ENCODE measurements around the gene LGMN.
A peak's percentile ranks its signal among the peaks of the same experiment; 100 is the strongest.

LGMN gene

DNA sequence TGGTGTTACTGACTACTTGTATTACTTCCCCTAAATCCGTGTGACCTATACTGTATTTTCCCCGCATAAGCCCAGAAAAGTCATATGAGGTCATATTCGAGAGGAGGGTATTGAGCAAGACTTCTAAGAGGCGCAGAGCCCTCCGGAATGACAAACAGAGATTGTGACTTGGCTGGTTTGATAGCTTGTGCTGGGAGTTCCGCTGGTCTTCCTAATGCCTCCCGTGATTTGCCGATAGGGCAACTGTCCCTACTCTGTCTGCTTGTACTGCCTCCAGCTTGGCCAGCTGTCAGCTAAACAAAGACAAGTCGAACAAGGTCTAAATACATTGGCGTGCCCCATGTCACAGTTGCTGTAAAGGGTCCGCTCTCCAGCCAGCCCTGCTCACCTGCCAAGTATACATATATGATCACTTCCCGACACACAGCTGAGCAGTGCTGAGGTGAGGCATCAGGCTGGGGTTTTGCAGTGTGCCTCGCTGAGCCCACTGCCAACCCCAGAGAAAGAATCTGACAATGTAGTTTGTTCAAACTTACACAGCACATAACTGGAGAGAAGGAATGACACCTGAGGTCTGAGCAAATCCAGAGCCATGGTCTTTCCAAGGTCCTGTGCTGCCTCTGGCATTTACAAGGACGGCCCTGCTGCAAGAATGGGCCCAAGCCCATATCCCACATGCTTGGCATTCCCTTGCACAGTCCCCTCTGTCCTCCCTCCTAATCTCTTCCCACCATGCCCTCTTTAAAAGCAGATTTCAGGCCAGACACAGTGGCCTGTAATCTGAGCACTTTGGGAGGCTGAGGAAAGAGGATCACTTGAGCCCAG, 23.7 kb downstream of the LGMN start:
- DNase-seq: no peak

DNA sequence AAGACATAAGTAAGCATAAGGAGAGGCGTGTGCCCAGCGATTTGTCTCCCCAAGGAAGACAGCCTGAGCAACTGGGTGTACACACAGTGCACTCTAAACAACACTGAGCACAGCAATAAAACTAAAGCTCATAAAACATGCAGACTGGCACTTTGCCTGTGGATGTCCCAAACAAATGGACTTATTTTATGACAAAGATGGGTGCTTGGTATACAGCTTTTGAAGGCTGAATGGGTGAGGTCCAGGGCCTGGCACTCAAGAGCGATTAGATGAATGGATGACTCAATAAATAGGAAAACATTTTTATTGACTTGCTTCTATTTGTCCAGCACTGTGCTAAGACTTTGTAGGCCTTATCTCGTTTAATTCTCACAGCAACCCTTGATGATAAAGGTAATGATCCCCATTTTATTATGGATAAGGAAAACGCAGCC, 28.5 kb downstream of the LGMN start:
- DNase-seq: no peak

DNA sequence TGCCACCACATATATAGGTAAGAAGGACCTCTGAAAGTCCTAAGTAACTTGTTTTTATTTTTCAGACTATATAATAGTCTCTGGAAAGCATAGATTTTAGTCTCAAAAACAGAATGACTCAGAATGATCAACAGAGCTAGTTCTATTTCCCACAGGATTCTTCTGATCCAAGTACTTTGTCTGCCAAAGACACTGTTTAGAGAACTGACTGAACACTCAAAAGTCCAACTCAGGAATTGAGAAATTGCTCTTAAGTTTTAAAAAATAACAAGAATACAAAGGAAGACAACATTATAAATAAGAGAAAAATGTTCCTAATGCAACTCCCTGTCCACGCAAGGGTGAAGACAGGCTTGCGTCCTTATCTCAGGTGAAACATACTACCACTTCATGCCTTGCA, 29.0 kb downstream of the LGMN start:
- DNase-seq: no peak

DNA sequence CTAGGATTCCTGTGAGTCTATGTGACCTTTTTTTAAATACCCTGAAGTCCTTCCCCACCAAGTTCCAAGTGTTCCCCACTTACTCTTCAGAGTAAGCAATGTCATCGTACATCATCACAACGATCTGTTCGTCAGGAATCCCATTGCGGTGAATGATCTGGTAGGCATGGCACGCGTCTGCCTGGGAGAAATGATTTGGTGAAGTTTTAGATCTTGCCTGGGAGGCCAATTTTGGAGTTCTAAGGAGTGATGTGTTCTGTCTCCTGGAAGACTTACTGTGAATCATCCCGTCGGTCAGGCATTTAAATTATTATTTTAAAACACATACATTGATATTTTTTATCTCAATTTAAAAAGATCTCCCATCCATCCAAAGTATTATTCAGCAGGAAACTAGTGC, 29.8 kb downstream of the LGMN start:
- no peak for DNase-seq

DNA sequence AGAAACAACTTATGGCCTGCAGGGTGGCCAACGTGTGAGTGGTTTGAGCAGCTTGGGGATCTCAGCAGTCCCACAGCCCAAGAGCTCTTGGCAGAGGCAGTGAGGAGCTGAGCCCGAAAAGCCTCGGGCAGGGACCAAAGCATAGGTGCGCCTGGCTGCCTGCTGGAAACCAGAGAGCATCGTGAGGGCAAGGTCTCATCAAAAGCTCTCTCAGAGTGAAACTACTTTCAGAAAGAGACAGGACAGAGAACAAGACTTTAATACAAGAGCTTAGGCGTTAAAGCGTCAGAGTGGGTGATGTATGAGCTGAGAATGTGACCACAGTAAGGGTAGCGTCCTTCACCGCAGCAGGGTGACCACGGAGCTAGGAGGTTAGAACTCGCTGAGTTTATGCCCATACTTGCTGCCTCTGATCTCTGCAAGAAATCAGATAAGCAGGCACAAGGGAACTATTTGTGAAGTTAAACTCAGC, 30.8 kb downstream of the LGMN start:
- DNase-seq: no peak

DNA sequence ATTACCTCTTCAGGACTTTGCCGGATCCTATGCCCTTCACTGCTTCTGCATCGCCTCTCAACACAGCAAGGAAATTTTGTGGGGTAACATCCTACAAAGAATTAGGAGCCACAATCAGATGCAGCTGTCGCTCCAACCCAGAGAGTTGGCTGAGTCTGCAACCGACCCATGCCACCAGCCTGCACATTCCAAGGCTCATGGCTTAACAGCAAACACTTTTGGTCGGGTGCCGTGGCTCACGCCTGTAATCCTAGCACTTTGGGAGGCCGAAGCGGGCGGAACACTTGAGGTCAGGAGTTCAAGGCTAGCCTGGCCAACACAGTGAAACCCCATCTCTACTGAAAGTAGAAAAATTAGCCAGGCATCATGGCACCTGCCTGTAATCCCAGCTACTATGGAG, 32.3 kb downstream of the LGMN start:
- no peak for DNase-seq

DNA sequence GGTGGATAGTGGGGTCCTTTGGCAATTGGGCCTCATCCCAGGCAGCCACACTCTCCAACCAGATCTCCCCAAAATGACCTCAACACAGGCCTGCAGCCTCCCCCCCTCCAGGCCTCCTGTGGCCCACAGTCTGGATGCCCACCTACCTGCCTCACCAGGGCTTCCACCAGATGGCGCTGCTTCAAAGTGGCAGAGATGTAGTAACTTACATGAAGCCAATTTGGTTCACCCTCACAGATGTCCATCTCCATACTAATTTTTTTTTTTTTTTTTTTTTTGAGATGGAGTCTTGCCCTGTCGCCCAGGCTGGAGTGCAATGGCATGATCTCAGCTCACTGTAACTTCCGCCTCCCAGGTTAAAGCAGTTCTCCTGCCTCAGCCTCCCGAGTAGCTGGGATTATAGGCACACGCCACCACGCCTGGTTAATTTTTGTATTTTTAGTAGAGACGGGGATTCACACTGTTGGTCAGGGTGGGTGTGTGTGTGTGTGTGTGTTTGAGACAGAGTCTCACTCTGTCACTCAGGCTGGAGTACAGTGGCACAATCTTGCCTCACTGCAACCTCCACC, 33.6 kb downstream of the LGMN start:
- DNase-seq: peak; percentile 47 to 65

DNA sequence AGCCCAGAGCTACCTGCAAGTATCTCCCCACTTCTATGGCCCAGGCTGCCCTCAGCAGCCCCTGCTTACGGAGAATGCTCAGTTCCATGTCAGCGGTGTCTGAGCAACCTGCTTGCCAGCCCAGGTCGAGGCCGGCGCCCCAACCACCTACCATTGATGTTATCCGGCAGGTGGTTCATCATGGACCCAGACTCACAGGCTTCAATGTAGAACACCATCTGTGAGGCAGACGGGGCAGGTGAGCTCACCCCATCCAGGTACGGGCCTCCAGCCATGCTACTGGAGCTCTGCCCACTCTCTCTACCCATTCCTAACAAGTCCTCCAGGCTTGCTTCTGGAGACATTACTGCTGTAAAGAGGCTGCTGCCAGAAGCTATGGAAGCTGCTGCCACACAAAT, 35.8 kb downstream of the LGMN start:
- no peak for DNase-seq

DNA sequence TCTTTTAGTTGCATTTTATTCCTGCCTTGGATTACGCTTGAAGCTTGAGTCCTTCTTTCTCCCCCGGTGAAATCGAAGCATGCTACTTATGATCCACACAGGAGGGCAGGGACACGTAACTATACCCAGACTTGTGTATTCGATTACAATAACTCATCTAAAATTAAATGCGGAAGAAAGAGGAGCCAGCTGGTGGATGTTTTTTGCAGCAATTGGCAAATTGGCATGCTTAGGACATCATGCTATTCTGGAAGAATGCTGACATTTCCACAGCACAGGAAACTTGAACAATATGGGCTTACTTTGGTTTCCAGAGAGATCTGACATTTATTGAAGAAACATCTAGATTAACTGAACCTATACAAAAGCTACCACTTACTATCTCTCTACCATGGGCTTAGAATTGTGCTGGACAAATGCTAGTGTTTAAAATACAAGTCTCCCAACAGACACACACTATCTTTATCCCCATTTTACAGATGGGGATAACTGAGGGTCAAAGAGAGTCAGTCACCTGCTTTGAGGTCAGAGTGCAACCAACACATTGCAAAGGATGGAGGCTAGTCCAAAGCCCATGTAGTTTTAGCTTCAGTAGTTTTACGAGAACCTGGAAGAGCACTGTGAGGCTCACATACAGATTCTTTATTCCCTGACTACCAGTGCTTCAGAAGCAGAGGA, 36.3 kb downstream of the LGMN start:
- DNase-seq: no peak

DNA sequence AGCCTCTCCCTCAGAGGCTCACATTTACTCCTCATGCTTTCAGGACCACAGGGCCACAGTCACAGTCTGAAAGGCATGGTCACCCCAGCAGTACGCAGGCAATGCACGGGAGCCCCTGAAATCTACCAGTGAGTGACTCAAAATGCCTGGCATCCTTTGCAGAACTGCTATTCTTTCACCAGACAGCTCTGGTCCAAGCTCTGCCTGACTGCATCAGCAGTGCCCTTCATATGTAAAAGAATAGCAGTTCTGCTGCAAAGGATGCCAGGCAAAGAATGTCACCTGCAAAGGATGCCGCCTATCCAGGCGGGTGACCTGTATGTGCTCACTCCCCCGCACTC, 38.5 kb downstream of the LGMN start:
- DNase-seq: no peak

DNA sequence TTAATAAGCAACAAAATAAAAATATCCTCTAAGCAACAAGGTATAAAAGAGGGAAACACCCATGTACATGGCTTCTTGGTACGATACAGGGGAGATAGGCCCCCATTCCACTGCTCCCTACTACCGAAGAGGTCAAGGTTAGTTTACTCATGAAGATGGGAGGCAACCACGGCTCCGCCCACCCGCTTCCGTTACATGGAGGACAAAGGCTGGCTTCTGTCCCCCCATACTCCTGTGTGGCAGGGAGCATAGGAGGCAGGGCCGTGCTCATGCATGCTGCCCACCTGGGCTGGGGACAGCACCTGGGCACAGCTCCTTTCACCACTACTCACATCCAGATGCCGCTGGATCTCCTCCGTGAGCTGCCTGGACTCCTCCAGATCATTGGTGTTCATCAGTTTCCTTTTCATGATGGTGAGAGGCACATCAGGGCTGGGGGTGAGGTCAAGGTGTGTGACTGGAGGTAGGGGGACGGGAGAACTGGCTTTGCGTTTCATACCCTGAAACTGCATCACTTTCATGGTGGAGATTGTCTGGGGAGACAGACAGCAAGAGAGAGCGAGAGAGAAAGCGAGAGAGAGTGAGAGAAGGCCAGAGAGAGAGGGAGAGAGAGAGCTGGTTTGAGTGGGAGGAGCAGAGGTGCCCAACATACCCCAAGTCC, 39.0 kb downstream of the LGMN start:
- DNase-seq: no peak

DNA sequence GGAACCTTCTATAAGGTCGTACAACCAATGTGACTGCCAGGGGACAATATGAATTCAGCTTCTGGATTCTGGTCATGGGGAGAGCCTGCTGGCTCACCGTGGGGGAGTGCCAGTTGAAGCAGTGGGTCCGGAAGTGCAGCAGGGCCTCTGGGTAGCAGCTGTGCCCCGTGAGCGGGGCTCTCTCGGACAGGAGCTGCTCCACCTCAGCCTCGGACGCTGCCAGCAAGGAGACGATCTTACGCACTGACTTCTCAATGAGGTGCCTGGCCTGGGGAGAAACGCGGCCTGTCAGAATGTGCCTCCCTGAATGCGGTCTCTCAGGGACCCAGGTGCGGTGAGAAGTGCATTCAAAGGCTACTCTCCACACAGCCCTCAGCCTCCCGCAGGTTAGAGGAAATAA, 42.0 kb downstream of the LGMN start:
- DNase-seq: no peak

DNA sequence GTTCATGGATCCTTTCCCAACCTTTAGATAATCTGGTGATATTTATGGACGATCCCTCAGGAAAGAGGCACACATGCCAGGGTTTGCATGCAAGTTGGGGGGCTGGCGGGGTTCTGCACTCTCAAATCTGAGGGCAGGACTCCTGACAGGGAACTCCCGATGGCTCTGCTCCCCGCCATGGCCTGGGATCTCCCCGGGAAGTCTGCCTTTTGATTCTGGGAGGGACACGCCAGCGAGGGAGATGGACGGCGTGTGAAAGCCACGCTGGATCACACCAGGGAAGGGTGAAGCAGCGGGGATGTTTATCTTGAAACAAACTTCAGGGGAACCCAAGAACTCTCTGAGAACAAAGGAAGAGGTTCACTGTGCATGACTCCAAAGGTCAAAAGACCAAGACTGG, 43.6 kb downstream of the LGMN start:
- no peak for DNase-seq

DNA sequence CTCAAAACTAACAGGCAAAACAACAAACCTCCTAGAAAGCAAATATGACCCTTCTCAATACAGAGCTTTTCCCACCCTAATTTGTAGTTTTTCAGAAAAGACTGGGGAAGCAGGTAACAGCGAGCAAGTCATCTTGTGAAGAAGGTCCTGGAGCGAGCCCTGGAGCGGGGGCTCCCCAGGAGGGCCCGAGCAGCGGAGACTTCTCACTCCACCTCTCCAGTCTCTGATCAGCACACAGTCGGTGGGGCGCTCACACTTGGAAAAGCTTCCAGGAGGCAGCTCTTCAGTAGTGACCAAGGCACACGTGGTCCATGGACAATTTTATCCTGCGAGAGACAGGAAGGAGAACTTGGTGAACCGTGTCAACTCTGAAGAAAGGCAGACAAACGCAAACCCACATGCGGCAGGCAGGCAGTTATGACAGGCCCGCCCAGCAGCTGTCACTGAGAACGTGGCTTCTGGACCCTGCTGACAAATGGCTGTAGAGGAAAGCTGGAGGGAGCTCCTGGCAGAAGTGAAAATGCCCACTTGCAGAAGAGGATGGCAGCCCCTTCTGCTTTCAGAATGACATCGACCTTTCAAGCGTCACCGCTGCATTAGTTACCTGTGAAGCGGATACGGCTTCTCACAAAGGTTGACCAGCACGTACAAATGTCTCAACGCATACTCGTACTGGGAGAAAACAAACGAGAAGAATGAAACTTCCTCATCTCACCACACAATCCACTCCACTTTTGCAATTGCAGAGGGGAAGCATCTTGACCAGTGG, 44.2 kb downstream of the LGMN start:
- no peak for DNase-seq

DNA sequence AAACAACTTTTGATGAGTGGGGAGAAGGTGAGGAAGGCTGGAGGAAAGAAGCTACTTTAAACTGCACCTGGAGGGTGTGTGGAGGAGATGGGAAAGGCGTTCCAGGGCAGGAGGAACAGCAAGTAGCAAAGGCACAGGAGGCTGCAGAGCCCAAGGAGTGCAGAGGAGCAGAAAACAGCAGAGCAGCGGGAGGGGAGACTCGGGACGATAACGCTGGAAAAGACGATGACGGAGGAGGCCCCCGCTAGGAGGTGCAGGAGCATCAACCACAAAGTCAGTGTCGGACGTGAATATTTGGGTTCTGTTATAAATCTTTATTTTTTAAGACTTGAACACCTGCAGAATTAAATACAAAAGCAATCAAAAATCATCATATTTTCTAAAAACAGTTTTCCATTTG, 44.9 kb downstream of the LGMN start:
- DNase-seq: no peak

DNA sequence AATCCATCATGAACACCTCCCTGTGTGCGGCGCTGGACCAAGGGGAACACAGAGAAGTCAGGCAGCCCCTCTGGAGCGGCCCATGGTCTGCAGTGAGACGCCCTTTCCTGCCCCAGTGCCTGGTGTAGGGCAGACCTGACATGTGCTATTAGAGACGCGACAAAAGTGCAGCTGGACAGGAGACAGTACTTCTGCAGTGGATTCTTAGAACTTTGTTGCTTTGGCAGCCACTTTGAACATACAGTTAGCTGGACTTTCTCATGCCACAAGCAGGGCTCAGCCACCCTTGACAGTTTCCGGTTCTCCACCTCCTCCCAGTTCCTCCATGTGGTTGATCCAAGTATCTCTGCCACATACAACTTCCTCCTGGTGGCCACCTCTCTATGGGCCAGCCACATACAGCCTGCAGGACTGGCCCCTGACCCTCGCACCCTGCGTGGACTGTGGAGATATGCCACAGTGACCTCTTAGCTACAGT, 45.9 kb downstream of the LGMN start:
- DNase-seq: no peak

DNA sequence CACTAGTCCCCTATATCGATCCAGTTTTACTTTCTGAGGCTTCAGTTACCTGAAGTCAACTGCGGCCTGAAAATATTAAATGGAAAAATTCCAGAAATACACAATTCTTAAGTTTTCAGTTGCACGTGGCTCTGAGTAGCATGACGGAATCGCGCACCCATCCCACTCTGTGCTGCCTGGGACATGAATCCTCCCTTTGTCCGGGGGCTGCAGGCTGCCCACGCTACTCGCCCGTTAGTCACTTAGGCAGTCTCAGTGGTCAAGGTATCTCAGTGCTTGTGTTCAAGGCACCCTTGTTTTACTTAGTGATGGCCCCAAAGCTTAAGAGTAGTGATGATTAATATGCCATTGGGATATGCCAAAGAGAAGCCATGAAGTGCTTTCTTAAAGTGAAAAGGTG, 46.6 kb downstream of the LGMN start:
- DNase-seq: no peak

DNA sequence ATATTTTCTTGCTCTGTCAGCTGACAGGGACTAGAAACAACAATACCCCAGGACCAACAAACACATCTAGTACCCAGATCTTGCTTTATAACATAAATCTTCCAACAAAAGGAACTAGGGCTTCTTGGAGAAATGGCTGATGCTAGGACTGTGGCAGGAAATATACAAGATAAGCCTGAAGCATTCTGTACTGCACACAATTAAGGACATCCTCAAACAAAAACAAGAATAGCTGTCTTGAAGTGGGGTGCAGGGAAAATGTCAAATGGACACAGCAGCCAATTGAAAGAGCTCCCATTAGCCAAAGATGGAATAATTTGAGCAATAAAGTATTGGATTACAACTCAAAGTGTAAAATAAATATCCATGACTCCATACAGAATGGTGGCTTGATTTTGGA, 50.0 kb downstream of the LGMN start:
- no peak for DNase-seq

DNA sequence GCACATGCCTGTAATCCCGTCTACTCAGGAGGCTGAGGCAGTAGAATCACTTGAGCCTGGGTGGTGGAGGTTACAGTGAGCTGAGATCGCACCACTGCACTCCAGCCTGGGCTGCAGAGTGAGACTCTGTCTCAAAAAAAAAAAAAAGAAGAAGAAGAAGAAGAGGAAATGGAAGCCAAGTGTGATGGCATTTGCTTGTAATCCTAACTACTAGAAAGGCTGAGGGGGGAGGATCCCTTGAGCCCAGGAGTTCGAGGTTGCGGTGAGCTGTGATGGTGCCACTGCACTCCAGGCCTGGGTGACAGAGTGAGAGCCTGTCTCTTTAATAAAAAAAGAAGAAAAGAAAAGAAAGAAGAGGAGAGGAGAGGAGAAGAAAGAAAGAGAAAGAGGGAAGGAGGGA, 52.1 kb downstream of the LGMN start:
- DNase-seq: no peak

DNA sequence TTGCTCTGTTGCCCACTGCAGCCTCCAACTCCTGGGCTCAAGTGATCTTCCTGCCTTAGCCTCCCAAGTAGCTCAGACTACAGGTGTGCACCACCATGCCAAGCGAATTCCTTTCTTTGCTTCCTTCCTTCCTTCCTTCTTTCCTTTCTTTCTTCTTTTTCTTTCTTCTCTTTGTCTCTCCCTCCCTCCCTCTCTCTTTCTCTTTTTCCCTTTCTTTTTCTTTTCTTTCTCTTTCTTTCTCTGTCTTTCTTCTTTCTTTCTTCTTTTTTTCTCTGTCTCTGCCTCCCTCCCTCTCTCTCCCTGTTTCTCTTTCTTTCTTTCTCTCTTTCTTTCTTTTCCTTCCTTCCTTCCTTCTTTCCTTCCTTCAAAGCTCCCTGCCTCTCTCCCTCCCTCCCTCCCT, 52.9 kb downstream of the LGMN start:
- DNase-seq: no peak

DNA sequence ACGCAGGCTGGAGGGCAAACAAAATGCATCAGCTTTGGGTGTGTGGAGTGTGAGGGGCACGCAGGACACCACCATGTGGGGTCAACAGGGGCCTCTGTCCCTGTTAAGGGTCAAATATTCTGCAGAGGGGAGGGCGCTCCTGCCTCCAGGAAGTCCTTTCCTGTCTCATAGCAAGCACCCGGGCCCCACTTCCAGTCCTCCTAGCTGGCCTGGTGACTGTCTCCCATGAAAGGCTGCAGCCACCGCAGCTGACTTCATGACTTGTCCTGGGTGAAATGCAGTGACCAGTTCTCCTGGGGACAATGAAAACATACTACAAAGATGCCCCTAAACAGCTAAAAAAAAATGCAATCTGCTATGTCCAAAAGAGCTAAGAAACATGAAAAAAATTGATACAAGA, 53.6 kb downstream of the LGMN start:
- no peak for DNase-seq

DNA sequence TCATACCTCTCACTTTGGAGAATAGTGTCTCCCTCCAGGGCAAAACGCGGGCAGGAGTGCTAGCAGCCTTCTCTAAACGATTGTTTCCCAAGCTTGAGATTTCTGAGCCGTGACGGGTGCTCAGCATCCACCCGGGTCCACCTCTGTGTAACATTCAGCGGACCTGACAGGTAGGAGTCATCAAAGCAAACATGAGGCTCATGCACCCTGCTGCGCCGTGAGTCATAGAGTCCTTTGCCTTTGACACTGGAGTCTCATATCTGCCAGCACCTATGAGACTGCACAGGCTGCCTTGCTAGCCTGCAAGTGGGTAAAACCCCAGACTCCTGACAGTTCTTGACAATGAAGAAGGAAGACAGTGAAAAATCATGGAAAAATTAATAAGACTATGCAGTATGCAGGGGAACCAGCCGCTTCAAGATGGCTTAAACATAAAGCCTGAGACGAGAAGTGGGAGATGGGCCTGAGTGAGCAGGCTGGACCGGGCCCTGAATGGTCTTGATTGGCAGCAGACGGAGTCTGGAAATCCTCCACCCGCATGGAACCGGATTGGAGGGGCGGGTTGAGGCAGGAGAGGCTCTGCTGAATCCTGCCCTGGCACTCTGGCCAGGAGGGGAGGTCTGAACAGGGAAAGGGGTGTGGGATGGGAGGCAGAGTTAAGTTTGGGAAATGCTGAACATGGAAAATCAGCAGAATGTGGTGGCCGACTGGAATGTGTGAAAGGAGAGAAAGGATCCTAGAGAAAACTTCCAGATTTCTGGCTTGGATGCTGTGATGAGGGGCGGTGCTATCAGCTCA, 54.2 kb downstream of the LGMN start:
- DNase-seq: no peak

Data from NCI-H446 (cell line).